ENCODE results near the gene NATD1. TPM values are rescaled to one million over a fixed set of nuclear protein-coding genes. Genes with fewer than 3 reads are reported as not detected.

The NATD1 gene
- total and polyA plus RNA-seq, 9 of the 15 experiments (the other 6 are each of a cell fraction or from before 2014, with no cell fraction given): 0.24 to 5.4 (median 1.6) TPM

GRCh38 chr17:21213638-21214014 lies 39.6 kb downstream of the NATD1 start (continued):
- TF ChIP-seq HDAC1 (IDR thresholded peaks at IDR 0.05): peak in 1 of 2 experiments; percentile 32; a peak in 1 of 4 replicates
- 0 out of 2 replicates have a peak, but pooled peaks have one; percentile 17 for TF ChIP-seq KAT7 (CRISPR knock-in tag; IDR thresholded peaks at IDR 0.05; ENCODE audit: borderline replicate concordance)
- TF ChIP-seq TSC22D4 (tag; IDR thresholded peaks at IDR 0.05): no peak
- no peak for TF ChIP-seq TAF7 (tag; IDR thresholded peaks at IDR 0.05)
- no peak for TF ChIP-seq HLTF (IDR thresholded peaks at IDR 0.05)
- TF ChIP-seq SUPT5H (IDR thresholded peaks at IDR 0.05): no peak
- TF ChIP-seq ZNF518B (CRISPR knock-in tag; IDR thresholded peaks at IDR 0.05): no peak
- TF ChIP-seq ADNP (tag; IDR thresholded peaks at IDR 0.05): no peak
- no peak for TF ChIP-seq FOS (IDR thresholded peaks at IDR 0.05; ENCODE audit: extremely low read depth, insufficient read length)
- no peak for TF ChIP-seq MXI1 (IDR thresholded peaks at IDR 0.05; ENCODE audit: low read depth, low read length)
- TF ChIP-seq ZNF445 (CRISPR knock-in tag; IDR thresholded peaks at IDR 0.05; ENCODE audit: low read depth): no peak
- TF ChIP-seq, protein P1, sequence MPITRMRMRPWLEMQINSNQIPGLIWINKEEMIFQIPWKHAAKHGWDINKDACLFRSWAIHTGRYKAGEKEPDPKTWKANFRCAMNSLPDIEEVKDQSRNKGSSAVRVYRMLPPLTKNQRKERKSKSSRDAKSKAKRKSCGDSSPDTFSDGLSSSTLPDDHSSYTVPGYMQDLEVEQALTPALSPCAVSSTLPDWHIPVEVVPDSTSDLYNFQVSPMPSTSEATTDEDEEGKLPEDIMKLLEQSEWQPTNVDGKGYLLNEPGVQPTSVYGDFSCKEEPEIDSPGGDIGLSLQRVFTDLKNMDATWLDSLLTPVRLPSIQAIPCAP (CRISPR knock-in tag; IDR thresholded peaks at IDR 0.05; ENCODE audit: borderline replicate concordance): no peak
- TF ChIP-seq, protein P2, sequence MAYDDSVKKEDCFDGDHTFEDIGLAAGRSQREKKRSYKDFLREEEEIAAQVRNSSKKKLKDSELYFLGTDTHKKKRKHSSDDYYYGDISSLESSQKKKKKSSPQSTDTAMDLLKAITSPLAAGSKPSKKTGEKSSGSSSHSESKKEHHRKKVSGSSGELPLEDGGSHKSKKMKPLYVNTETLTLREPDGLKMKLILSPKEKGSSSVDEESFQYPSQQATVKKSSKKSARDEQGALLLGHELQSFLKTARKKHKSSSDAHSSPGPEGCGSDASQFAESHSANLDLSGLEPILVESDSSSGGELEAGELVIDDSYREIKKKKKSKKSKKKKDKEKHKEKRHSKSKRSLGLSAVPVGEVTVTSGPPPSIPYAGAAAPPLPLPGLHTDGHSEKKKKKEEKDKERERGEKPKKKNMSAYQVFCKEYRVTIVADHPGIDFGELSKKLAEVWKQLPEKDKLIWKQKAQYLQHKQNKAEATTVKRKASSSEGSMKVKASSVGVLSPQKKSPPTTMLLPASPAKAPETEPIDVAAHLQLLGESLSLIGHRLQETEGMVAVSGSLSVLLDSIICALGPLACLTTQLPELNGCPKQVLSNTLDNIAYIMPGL (CRISPR knock-in tag; IDR thresholded peaks at IDR 0.05): no peak
- no peak for TF ChIP-seq NBN (IDR thresholded peaks at IDR 0.05; ENCODE audit: low read depth)
- TF ChIP-seq MLX (CRISPR knock-in tag; conservative IDR thresholded peaks at IDR 0.05): no peak
- TF ChIP-seq XRCC5 (IDR thresholded peaks at IDR 0.05; ENCODE audit: low read depth, low read length): no peak
- no peak for TF ChIP-seq SREBF1 (IDR thresholded peaks at IDR 0.05; ENCODE audit: borderline replicate concordance, low read depth, low read length)
- TF ChIP-seq TFAM (CRISPR knock-in tag; conservative IDR thresholded peaks at IDR 0.05): no peak
- no peak for TF ChIP-seq ESRRA (IDR thresholded peaks at IDR 0.05; ENCODE audit: borderline replicate concordance, low read depth)
- TF ChIP-seq HDAC6 (IDR thresholded peaks at IDR 0.05; ENCODE audit: low read depth, low read length): no peak
- no peak for TF ChIP-seq ZKSCAN3 (CRISPR knock-in tag; IDR thresholded peaks at IDR 0.05)

All from K562 (cell line).